ENCODE measurements around the gene PCDHB13. TPM values are rescaled to one million over a fixed set of nuclear protein-coding genes. Genes with fewer than 3 reads are reported as not detected.

Gene PCDHB13
- total RNA-seq, 1 donor from 2014 or later: 8.3 TPM

Other genes with a start within 250 kb of the PCDHB13 start
- 33.4 TPM for gene PCDHAC2, start 247.4 kb upstream of the PCDHB13 start, total RNA-seq
- gene PCDHB1, start 162.5 kb upstream of the PCDHB13 start, total RNA-seq: 0.09 TPM
- gene PCDHB2, start 119.3 kb upstream of the PCDHB13 start, total RNA-seq: 3.6 TPM
- 1.4 TPM for gene PCDHB3, start 113.4 kb upstream of the PCDHB13 start, total RNA-seq
- gene PCDHB4, start 92.1 kb upstream of the PCDHB13 start, total RNA-seq: 5.2 TPM
- gene PCDHB5, start 78.7 kb upstream of the PCDHB13 start, total RNA-seq: 8.0 TPM
- 0.60 TPM for gene PCDHB6, start 63.9 kb upstream of the PCDHB13 start, total RNA-seq
- gene PCDHB7, start 41.3 kb upstream of the PCDHB13 start, total RNA-seq: 2.1 TPM
- gene PCDHB8, start 36.1 kb upstream of the PCDHB13 start, total RNA-seq: 1.8 TPM
- gene PCDHB16, start 31.5 kb upstream of the PCDHB13 start, total RNA-seq: 3.0 TPM
- gene PCDHB9, start 26.8 kb upstream of the PCDHB13 start, total RNA-seq: 2.1 TPM
- gene PCDHB10, start 21.6 kb upstream of the PCDHB13 start, total RNA-seq: 2.5 TPM
- gene PCDHB11, start 14.3 kb upstream of the PCDHB13 start, total RNA-seq: 8.5 TPM
- gene PCDHB12, start 5.2 kb upstream of the PCDHB13 start, total RNA-seq: 3.5 TPM
- gene PCDHB14, start 9.4 kb downstream of the PCDHB13 start, total RNA-seq: 9.4 TPM
- gene PCDHB15, start 31.5 kb downstream of the PCDHB13 start, total RNA-seq: 3.6 TPM
- gene SLC25A2, start 90.1 kb downstream of the PCDHB13 start, total RNA-seq: not detected
- gene TAF7, start 106.9 kb downstream of the PCDHB13 start, total RNA-seq: 65.2 TPM
- gene PCDHGA1, start 116.6 kb downstream of the PCDHB13 start, total RNA-seq: 0.72 TPM
- 6.7 TPM for gene PCDHGA2, start 124.8 kb downstream of the PCDHB13 start, total RNA-seq
- 4.0 TPM for gene PCDHGA3, start 129.9 kb downstream of the PCDHB13 start, total RNA-seq
- 4.6 TPM for gene PCDHGB1, start 136.2 kb downstream of the PCDHB13 start, total RNA-seq
- gene PCDHGA4, start 141.1 kb downstream of the PCDHB13 start, total RNA-seq: 3.3 TPM
- gene PCDHGB2, start 146.1 kb downstream of the PCDHB13 start, total RNA-seq: 5.1 TPM
- 3.3 TPM for gene PCDHGA5, start 150.2 kb downstream of the PCDHB13 start, total RNA-seq
- 3.0 TPM for gene PCDHGB3, start 156.3 kb downstream of the PCDHB13 start, total RNA-seq
- gene PCDHGA6, start 160.0 kb downstream of the PCDHB13 start, total RNA-seq: 6.6 TPM
- gene PCDHGA7, start 168.8 kb downstream of the PCDHB13 start, total RNA-seq: 4.5 TPM
- gene PCDHGB4, start 173.8 kb downstream of the PCDHB13 start, total RNA-seq: 5.2 TPM
- gene PCDHGA8, start 178.7 kb downstream of the PCDHB13 start, total RNA-seq: 1.9 TPM
- 12.4 TPM for gene PCDHGB5, start 184.0 kb downstream of the PCDHB13 start, total RNA-seq
- gene PCDHGA9, start 188.9 kb downstream of the PCDHB13 start, total RNA-seq: 7.5 TPM
- gene PCDHGB6, start 194.1 kb downstream of the PCDHB13 start, total RNA-seq: 11.6 TPM
- gene PCDHGA10, start 199.1 kb downstream of the PCDHB13 start, total RNA-seq: 6.2 TPM
- 15.5 TPM for gene PCDHGB7, start 203.8 kb downstream of the PCDHB13 start, total RNA-seq
- gene PCDHGA11, start 207.1 kb downstream of the PCDHB13 start, total RNA-seq: 4.2 TPM
- gene PCDHGA12, start 216.6 kb downstream of the PCDHB13 start, total RNA-seq: 10.2 TPM